GM21390 (cell line): Measurements from ENCODE around the gene BDH2.

Experiments used
- ATAC-seq: cut with Tn5 transposase; IDR thresholded peaks from one replicate; pipeline ENCODE4 v1.9.1; 2021; ENCODE audit not compliant: unreplicated experiment

BDH2 gene

GRCh38 chr4:103099691-103100392 lies at the start of gene BDH2:
TSS of gene BDH2 (minus strand) at chr4:103099834. CDS start at chr4:103096254, 3,580 bp downstream.
- peak; percentile 98 for ATAC-seq

- ATAC-seq = no peak
Observed at GRCh38 chr4:103144926-103145325, 45.3 kb upstream of the BDH2 start.

- no peak for ATAC-seq
Observed at GRCh38 chr4:103137446-103137827, 37.8 kb upstream of the BDH2 start.

- no peak for ATAC-seq
Observed at GRCh38 chr4:103136671-103137445, 37.2 kb upstream of the BDH2 start.

GRCh38 chr4:103129174-103129573 lies 29.5 kb upstream of the BDH2 start:
- no peak for ATAC-seq

GRCh38 chr4:103126126-103126525 lies 26.5 kb upstream of the BDH2 start:
- no peak for ATAC-seq

GRCh38 chr4:103123114-103123513 lies 23.5 kb upstream of the BDH2 start:
- no peak for ATAC-seq

GRCh38 chr4:103118166-103118565 lies 18.5 kb upstream of the BDH2 start:
- no peak for ATAC-seq

GRCh38 chr4:103111598-103111997 lies 12.0 kb upstream of the BDH2 start:
- no peak for ATAC-seq

- no peak for ATAC-seq
Observed at GRCh38 chr4:103108542-103108941, 8.9 kb upstream of the BDH2 start.

GRCh38 chr4:103105558-103106356 lies 6.1 kb upstream of the BDH2 start:
- no peak for ATAC-seq

GRCh38 chr4:103104886-103105285 lies 5.3 kb upstream of the BDH2 start:
- no peak for ATAC-seq

- no peak for ATAC-seq
Observed at GRCh38 chr4:103100691-103101090, 1.1 kb upstream of the BDH2 start.

GRCh38 chr4:103098756-103099440 lies 736 bp downstream of the BDH2 start:
- ATAC-seq = no peak

- no peak for ATAC-seq
Observed at GRCh38 chr4:103098341-103098740, 1.3 kb downstream of the BDH2 start.

- no peak for ATAC-seq
Observed at GRCh38 chr4:103097112-103097511, 2.5 kb downstream of the BDH2 start.

- ATAC-seq = no peak
Observed at GRCh38 chr4:103095080-103095479, 4.6 kb downstream of the BDH2 start.

- ATAC-seq = no peak
Observed at GRCh38 chr4:103092245-103092644, 7.4 kb downstream of the BDH2 start.

GRCh38 chr4:103091601-103092223 lies 7.9 kb downstream of the BDH2 start:
- ATAC-seq = peak; percentile 79

GRCh38 chr4:103089481-103089880 lies 10.2 kb downstream of the BDH2 start:
- ATAC-seq = no peak

GRCh38 chr4:103086551-103086950 lies 13.1 kb downstream of the BDH2 start:
- no peak for ATAC-seq
